ENCODE data around the gene MICAL2. TPM values are rescaled to one million over a fixed set of nuclear protein-coding genes. Genes with fewer than 3 reads are reported as not detected.

The MICAL2 gene
- total RNA-seq, 4 donors from 2014 or later: 109 to 197 (median 183) TPM

DNA sequence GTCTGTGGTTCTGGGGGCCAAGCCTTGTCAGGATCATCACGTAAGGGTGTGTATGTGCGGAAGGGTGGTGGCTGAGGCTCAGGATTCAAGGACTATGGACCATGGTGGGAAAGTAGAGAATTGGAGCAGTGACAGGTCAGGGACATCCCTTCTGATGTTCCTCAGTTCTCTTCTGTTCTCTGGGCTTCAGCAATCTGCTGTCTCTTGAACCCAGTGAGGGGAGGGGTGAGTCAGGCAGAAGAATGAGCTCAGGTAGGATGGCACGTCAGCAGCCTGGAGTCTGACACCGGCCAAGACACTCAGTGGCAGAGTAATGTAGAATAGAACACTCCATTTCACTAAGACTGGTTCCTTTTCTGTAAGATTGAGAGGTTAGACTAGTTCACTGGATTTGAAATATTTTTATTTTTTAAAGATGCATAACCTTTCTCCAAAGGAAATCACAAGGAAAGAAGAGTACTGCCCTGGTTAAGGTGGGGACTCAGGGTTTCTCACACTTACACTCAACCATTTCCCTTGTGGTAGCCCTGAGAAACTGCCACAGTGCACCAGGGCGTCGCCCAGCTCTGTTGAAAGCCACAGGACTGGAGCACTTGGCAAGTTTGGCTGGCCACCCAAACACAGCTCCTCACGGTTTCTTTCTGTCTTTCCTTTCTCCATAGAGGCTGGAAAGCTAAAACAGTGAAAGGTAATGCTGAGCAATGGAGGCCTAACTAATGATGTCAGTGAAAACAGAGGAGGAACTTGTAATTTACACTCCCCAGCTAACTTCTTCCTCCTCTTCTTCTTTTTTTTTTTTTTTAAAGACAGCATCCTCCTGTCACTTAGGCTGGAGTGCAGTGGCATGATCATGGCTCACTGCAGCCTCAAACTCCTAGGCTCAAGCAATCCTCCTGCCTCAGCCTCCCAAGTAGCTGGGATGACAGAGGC is 23.1 kb upstream of the MICAL2 start:
- peak in 2 of 3 donors; percentile 51 to 55 for DNase-seq
- no peak for TF ChIP-seq POLR2A (IDR thresholded peaks at IDR 0.05)
- TF ChIP-seq, protein P1, sequence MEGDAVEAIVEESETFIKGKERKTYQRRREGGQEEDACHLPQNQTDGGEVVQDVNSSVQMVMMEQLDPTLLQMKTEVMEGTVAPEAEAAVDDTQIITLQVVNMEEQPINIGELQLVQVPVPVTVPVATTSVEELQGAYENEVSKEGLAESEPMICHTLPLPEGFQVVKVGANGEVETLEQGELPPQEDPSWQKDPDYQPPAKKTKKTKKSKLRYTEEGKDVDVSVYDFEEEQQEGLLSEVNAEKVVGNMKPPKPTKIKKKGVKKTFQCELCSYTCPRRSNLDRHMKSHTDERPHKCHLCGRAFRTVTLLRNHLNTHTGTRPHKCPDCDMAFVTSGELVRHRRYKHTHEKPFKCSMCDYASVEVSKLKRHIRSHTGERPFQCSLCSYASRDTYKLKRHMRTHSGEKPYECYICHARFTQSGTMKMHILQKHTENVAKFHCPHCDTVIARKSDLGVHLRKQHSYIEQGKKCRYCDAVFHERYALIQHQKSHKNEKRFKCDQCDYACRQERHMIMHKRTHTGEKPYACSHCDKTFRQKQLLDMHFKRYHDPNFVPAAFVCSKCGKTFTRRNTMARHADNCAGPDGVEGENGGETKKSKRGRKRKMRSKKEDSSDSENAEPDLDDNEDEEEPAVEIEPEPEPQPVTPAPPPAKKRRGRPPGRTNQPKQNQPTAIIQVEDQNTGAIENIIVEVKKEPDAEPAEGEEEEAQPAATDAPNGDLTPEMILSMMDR (IDR thresholded peaks at IDR 0.05): peak in 3 of 6 experiments; percentile 26 to 42 (median 30)
- Histone ChIP-seq H3K36me3 (no peaks in the 10 kb centered on the region), H3K4me3 (peak overlapping the region in 1 of 4 donors; percentile 17), H3K9me3 (no peaks in the 10 kb centered on the region), H3K4me1 (peaks cover 0 to 55% (median 14%) of the 10 kb centered on the region in 4 donors), H3K27me3 (no peaks in the 10 kb centered on the region), H3K27ac (peak overlapping the region; percentile 57 to 88 (median 84))

DNA sequence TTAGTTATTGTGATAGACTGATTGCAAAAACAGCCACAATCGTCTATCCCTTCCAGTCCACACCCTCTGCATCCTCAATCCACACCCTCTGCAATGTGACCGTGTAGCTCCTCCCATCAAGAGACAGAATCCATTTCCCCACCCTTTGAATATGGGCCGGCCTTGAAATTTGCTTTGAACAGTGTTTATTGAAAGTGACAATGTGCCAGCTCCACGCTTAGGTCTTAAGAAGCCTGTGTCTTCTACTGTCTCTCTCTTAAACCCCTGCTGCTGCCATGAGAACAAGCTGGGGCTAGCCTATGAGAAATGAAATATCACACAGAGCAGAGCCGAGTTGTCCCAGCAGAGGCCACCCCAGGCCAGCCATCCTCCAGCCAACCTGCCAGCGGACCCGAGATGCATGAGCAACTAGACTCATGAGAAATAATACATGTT is 22.3 kb upstream of the MICAL2 start:
- H3K4me1 ChIP-seq: peaks cover 0 to 55% (median 14%) of the 10 kb centered on the region in 4 donors
- no peaks in the 10 kb centered on the region for H3K36me3 ChIP-seq
- H3K27ac ChIP-seq: peak overlapping the region; percentile 11 to 88 (median 84)
- no peak overlapping the region for H3K4me3 ChIP-seq
- no peaks in the 10 kb centered on the region for H3K9me3 ChIP-seq
- TF ChIP-seq, protein P1 (IDR thresholded peaks at IDR 0.05): peak in 4 of 6 experiments; percentile 19 to 68 (median 66)
- TF ChIP-seq POLR2A (IDR thresholded peaks at IDR 0.05): peak in 1 of 2 donors; percentile 34
- peak in 2 of 3 donors; percentile 70 to 74 for DNase-seq
- no peaks in the 10 kb centered on the region for H3K27me3 ChIP-seq

DNA sequence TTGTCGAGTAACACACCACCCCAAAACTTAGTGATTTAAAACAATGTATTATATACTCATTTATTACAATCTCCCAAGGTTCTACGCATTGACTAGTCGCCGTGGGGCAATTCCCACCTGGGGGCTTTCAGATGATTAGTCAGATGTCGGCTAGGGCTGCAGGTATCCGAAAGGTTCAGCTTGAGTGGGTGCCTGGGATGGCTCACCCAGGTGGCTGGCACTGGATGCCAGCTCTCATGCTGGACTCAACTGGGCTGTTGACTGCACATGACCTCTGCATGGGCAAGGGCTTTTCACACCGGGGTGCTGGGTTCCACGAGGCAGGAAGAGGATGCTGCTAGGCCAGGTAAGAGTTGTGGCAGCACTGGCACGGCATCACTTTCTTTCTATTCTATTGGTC is 21.9 kb upstream of the MICAL2 start:
- Histone ChIP-seq H3K27ac (peak overlapping the region in 3 of 4 donors; percentile 11 to 88 (median 88)), H3K27me3 (no peaks in the 10 kb centered on the region), H3K4me3 (no peak overlapping the region), H3K4me1 (peaks cover 0 to 55% (median 14%) of the 10 kb centered on the region in 4 donors), H3K36me3 (no peaks in the 10 kb centered on the region), H3K9me3 (no peaks in the 10 kb centered on the region)
- peak in 2 of 3 donors; percentile 32 for DNase-seq
- TF ChIP-seq POLR2A (IDR thresholded peaks at IDR 0.05): no peak
- TF ChIP-seq, protein P1 (IDR thresholded peaks at IDR 0.05): no peak

DNA sequence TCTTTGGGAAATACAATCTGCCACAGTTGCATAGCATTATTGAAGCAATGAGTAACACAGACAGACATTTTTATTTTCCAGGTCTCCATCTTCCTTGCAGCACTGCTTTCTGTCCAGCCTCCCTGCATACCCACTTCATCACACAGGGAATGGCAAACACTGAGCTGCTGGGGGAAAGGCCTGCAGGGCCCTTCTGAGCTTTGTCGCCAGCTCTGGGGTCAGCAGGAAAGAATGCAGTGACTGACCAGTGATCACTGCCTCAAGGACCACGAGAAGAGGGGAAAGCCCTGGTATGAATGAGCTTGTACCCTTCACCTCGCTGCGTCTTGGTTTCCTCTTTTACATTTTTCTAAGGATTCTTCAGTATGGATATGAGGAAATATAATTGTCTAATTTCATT is 21.3 kb upstream of the MICAL2 start:
- H3K9me3 ChIP-seq: no peaks in the 10 kb centered on the region
- H3K4me3 ChIP-seq: no peak overlapping the region
- H3K27me3 ChIP-seq: no peaks in the 10 kb centered on the region
- peaks cover 0 to 55% (median 14%) of the 10 kb centered on the region in 4 donors for H3K4me1 ChIP-seq
- peak in 2 of 3 donors; percentile 16 to 26 for DNase-seq
- peak overlapping the region in 3 of 4 donors; percentile 82 to 88 (median 88) for H3K27ac ChIP-seq
- no peaks in the 10 kb centered on the region for H3K36me3 ChIP-seq
- TF ChIP-seq, protein P1 (IDR thresholded peaks at IDR 0.05): no peak
- TF ChIP-seq POLR2A (IDR thresholded peaks at IDR 0.05): no peak

DNA sequence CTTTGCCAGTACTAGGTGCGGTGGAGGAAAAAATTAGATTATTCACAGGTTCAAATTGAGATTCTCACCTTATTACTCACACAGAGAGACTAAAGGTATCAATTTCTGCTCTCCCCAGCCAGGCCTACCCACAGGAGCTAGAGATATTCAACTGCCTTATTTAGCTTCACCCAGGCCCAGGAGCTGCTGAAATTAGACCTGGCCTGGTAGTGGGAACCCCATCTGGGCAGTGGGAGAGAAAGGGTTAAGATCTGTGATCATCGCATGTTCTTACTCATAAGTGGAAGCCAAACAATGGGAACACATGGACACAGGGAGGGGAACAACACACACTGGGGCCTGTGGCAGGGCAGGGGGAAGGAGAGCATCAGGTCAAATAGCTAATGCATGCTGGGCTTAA is 20.9 kb upstream of the MICAL2 start:
- H3K9me3 ChIP-seq: no peaks in the 10 kb centered on the region
- no peak overlapping the region for H3K4me3 ChIP-seq
- DNase-seq: peak in 2 of 3 donors; percentile 29 to 33
- no peaks in the 10 kb centered on the region for H3K27me3 ChIP-seq
- H3K27ac ChIP-seq: peak overlapping the region in 3 of 4 donors; percentile 82 to 88 (median 86)
- H3K4me1 ChIP-seq: peaks cover 0 to 55% (median 14%) of the 10 kb centered on the region in 4 donors
- TF ChIP-seq, protein P1 (IDR thresholded peaks at IDR 0.05): no peak
- no peak for TF ChIP-seq POLR2A (IDR thresholded peaks at IDR 0.05)
- H3K36me3 ChIP-seq: no peaks in the 10 kb centered on the region
